ELR (cell line): Measurements from ENCODE around the gene PTPN5.

Experiments
- DNase-seq: peaks from one replicate; pipeline ENCODE4 v3.0.0-alpha.2; 2015; ENCODE audit warnings: low read depth

PTPN5 gene

DNA sequence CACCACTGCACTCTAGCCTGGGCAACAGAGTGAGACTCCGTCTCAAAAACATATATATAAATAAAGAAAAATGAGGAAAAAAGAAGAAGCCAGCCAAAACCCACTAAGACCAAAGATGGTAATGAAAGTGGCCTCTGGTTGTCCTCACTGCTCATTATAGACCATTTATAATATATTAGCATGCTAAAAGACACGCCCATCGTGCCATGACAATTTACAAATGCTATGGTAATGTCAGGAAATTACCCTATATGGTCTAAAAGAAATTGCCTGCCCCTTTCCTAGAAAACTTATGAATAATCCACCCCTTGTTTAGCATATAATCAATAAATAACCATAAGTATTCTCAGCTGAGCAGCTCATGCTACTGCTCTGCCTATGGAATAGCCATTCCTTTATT lies 109.1 kb downstream of the PTPN5 start:
- no peak for DNase-seq

GRCh38 chr11:18681949-18682348 lies 109.6 kb downstream of the PTPN5 start:
- DNase-seq: peak; percentile 50
